IMR-90 (cell line): ENCODE results near the gene PXMP2. TPM values are rescaled to one million over a fixed set of nuclear protein-coding genes. Genes with fewer than 3 reads are reported as not detected.

Experiments used
- ATAC-seq: fragments of 200-7000 bp; cut with Tn5 transposase; 2 replicates; pipeline ENCODE4 v1.9.1; 2020; ENCODE audit warnings: low read depth, mild to moderate bottlenecking, moderate library complexity
- BruUV-seq: library from RNA; stranded (reverse); fragments of 400-500 nt; replicated peaks from 2 replicates; lab custom pipeline; 2021; lab: Mats Ljungman, UMichigan
- CTCF ChIA-PET: fragments of 300-600 bp; formaldehyde crosslinking; extraction: SDS; loops from one replicate; lab custom pipeline; 2021; ENCODE audit warnings: antibody characterized with exemption; lab: Yijun Ruan, JAX
- POLR2A ChIA-PET: fragments of 300-600 bp; sonication (Branson Sonifier 250); formaldehyde crosslinking; loops from one replicate; lab custom pipeline; 2022; ENCODE audit warnings: antibody characterized with exemption; ENCODE audit not compliant: unreplicated experiment; lab: Charles Lee
- DNase-seq: peaks from one replicate; pipeline ENCODE4 v3.0.0; 2013
- H2AFZ ChIP-seq: replicated peaks from 2 replicates; pipeline ENCODE3; 2013; ENCODE audit warnings: low read length, mild to moderate bottlenecking; ENCODE audit not compliant: poor library complexity
- H2AK5ac ChIP-seq: 2 replicates; pipeline ENCODE4 v1.6.1; 2013; ENCODE audit warnings: low read depth, low read length, inconsistent platforms
- H2AK9ac ChIP-seq: replicated peaks from 2 replicates; pipeline ENCODE3; 2013; ENCODE audit warnings: mild to moderate bottlenecking, low read depth, low read length, moderate library complexity; ENCODE audit not compliant: poor library complexity
- H2BK120ac ChIP-seq: 2 replicates; pipeline ENCODE4 v1.6.1; 2013; ENCODE audit warnings: low read depth, low read length, inconsistent platforms
- H2BK15ac ChIP-seq: 3 replicates; pipeline ENCODE4 v1.6.1; 2013; ENCODE audit warnings: low read depth, low read length, inconsistent platforms
- H2BK20ac ChIP-seq: 2 replicates; pipeline ENCODE4 v1.6.1; 2013; ENCODE audit warnings: low read depth, mild to moderate bottlenecking, inconsistent platforms, low read length, moderate library complexity
- H2BK5ac ChIP-seq: 2 replicates; pipeline ENCODE4 v1.6.1; 2013; ENCODE audit warnings: mild to moderate bottlenecking, low read depth, low read length, inconsistent platforms; ENCODE audit not compliant: poor library complexity, severe bottlenecking
- H3K14ac ChIP-seq: replicated peaks from 2 replicates; pipeline ENCODE4 v1.6.1; 2013; ENCODE audit warnings: low read depth, low read length, inconsistent platforms
- H3K18ac ChIP-seq: 2 replicates; pipeline ENCODE4 v1.6.1; 2013; ENCODE audit warnings: low read depth, low read length, control low read depth
- H3K23ac ChIP-seq: 2 replicates; pipeline ENCODE4 v1.6.1; 2013; ENCODE audit warnings: low read depth, low read length, inconsistent platforms
- H3K27ac ChIP-seq: 2 replicates; pipeline ENCODE4 v1.5.1; 2013; ENCODE audit warnings: mild to moderate bottlenecking, control low read depth, low read length; ENCODE audit not compliant: insufficient read depth
- H3K27me3 ChIP-seq: 2 replicates; pipeline ENCODE4 v1.6.1; 2013; ENCODE audit warnings: low read length; ENCODE audit not compliant: control insufficient read depth, insufficient read depth
- H3K36me3 ChIP-seq: 2 replicates; pipeline ENCODE4 v1.6.1; 2013; ENCODE audit warnings: low read length, mixed read lengths; ENCODE audit not compliant: control insufficient read depth, insufficient read depth
- H3K4ac ChIP-seq: 2 replicates; pipeline ENCODE4 v1.6.1; 2013; ENCODE audit warnings: low read depth, low read length, inconsistent platforms
- H3K4me1 ChIP-seq: 2 replicates; pipeline ENCODE4 v1.6.1; 2013; ENCODE audit warnings: low read length, mixed read lengths; ENCODE audit not compliant: control insufficient read depth, insufficient read depth
- H3K4me2 ChIP-seq: 2 replicates; pipeline ENCODE4 v1.6.1; 2013; ENCODE audit warnings: low read depth, mild to moderate bottlenecking, control low read depth, low read length, moderate library complexity
- H3K4me3 ChIP-seq: 2 replicates; pipeline ENCODE4 v1.5.1; 2013; ENCODE audit warnings: low read depth, mild to moderate bottlenecking, control low read depth, low read length, moderate library complexity; ENCODE audit not compliant: insufficient read depth
- H3K56ac ChIP-seq: 2 replicates; pipeline ENCODE4 v1.6.1; 2013; ENCODE audit warnings: low read length, inconsistent platforms; ENCODE audit not compliant: insufficient read depth; ENCODE audit errors: extremely low read depth
- H3K79me1 ChIP-seq, 2 experiments: 2 replicates each; pipeline ENCODE4 v1.6.1; 2013; ENCODE audit warnings: low read length in 2 of 2, inconsistent platforms in 1 of 2, low read depth in 1 of 2
- H3K9ac ChIP-seq: 2 replicates; pipeline ENCODE4 v1.6.1; 2013; ENCODE audit warnings: low read depth, low read length, control low read depth
- H3K9me1 ChIP-seq: 2 replicates; pipeline ENCODE4 v1.6.1; 2013; ENCODE audit warnings: low read length, inconsistent platforms; ENCODE audit not compliant: insufficient read depth
- H3K9me3 ChIP-seq: 2 replicates; pipeline ENCODE4 v1.6.1; 2013; ENCODE audit warnings: low read length; ENCODE audit not compliant: control insufficient read depth, insufficient read depth
- H4K20me1 ChIP-seq: 2 replicates; pipeline ENCODE4 v1.6.1; 2013; ENCODE audit warnings: low read length, inconsistent platforms; ENCODE audit not compliant: insufficient read depth
- H4K5ac ChIP-seq: 2 replicates; pipeline ENCODE4 v1.6.1; 2013; ENCODE audit warnings: mild to moderate bottlenecking, low read depth, low read length, control low read depth
- H4K8ac ChIP-seq, 2 experiments: 2 replicates each; pipeline ENCODE4 v1.6.1; 2013; ENCODE audit warnings: low read depth in 2 of 2, low read length in 2 of 2, control low read depth in 1 of 2, inconsistent platforms in 1 of 2
- H4K91ac ChIP-seq: 2 replicates; pipeline ENCODE4 v1.6.1; 2013; ENCODE audit warnings: low read depth, low read length, inconsistent platforms; ENCODE audit not compliant: insufficient read depth
- CEBPB ChIP-seq: IDR thresholded peaks from 2 replicates; pipeline ENCODE4 v1.6.1; 2012; ENCODE audit warnings: low read depth, low read length, improper control_type of control experiment
- CTCF ChIP-seq: conservative IDR thresholded peaks from 2 replicates; pipeline ENCODE4 v1.5.1; 2012; ENCODE audit warnings: mild to moderate bottlenecking, low read depth, low read length, improper control_type of control experiment
- NFE2L2 ChIP-seq: fragments of 150-350 bp; IDR thresholded peaks from 2 replicates; pipeline ENCODE4 v1.6.1; 2016; ENCODE audit warnings: low read depth, mild to moderate bottlenecking, low read length
- POLR2A ChIP-seq: IDR thresholded peaks from 2 replicates; pipeline ENCODE4 v1.6.1; 2012; ENCODE audit warnings: mild to moderate bottlenecking, low read depth, low read length
- RAD21 ChIP-seq: IDR thresholded peaks from 2 replicates; pipeline ENCODE4 v1.6.1; 2012; ENCODE audit warnings: low read length, improper control_type of control experiment
- WGBS, 2 experiments: methylation state at CpG; one replicate each; pipeline versions ENCODE4 v1.1.5 to v1.1.7; 2013; ENCODE audit warnings: missing lambda C conversion rate in 2 of 2; ENCODE audit not compliant: insufficient read length in 1 of 2; ENCODE audit errors: extremely low coverage in 2 of 2; 5-methylcytosine and 5-hydroxymethylcytosine counted together
- dilution Hi-C: fragments of 300-500 bp; cut with HindIII; formaldehyde crosslinking; loops from one replicate; pipeline ENCODE4 v1.14.3; 2018; ENCODE audit warnings: low sequenced_read_pairs; ENCODE audit not compliant: unreplicated experiment
- in situ Hi-C: fragments of 300-500 bp; cut with MboI; formaldehyde crosslinking; loops from 3 replicates; pipeline ENCODE4 v1.14.3; 2019; ENCODE audit warnings: low sequenced_read_pairs, inconsistent platforms, mixed read lengths
- intact Hi-C: fragments of 100-400 bp; cut with micrococcal nuclease; formaldehyde crosslinking; loops from 2 replicates; pipeline ENCODE4 v1.10.0; 2022
- polyA plus RNA-seq, 3 experiments: library from polyadenylated mRNA; depleted of rRNA; stranded (reverse); fragments of >200 nt; gene quantifications; 2 replicates each; pipeline ENCODE4 v1.2.3, GENCODE V29; 2012; ENCODE audit warnings: low replicate concordance in 1 of 3
- total RNA-seq: library from RNA; depleted of rRNA; stranded (reverse); fragments of >200 nt; gene quantifications from 2 replicates; pipeline ENCODE4 v1.2.3, GENCODE V29; 2012

Gene PXMP2
- total and polyA plus RNA-seq, 2 of the 4 experiments (the other 2 are of a cell fraction): 10.9 to 20.1 TPM

- no TSS peak for BruUV-seq
- in situ Hi-C loops: no loop called here
Measured at GRCh38 chr12:132747395-132747794, 60.0 kb downstream of the PXMP2 start.

More at GRCh38 chr12:132747395-132747794, 60.0 kb downstream of the PXMP2 start:
- no peak overlapping the region for H3K4ac ChIP-seq
- H4K91ac ChIP-seq: no peak overlapping the region
- ChIA-PET CTCF (no interaction called here), POLR2A (no interaction called here)
- peaks cover 5% of the 10 kb centered on the region; the same call in 1 of the 2 replicates for H3K4me1 ChIP-seq
- intact Hi-C loops (no loop called here), dilution Hi-C loops (no loop called here)
- H3K18ac ChIP-seq: no peak overlapping the region
- no peak overlapping the region for H2BK20ac ChIP-seq
- H4K5ac ChIP-seq: no peak overlapping the region
- H3K79me1 ChIP-seq: peaks cover 40 to 80% of the 10 kb centered on the region in 2 experiments
- H2AK9ac ChIP-seq: no peak overlapping the region
- no peak overlapping the region for H2BK15ac ChIP-seq
- H3K4me3 ChIP-seq: no peak overlapping the region
- WGBS, 2 experiments: 100% methylated on average over 1 of the region's 11 CpGs; no CpG with 5 or more reads in 1 of the 2 experiments
- no peak overlapping the region for H2AFZ ChIP-seq
- H3K14ac ChIP-seq: no peak overlapping the region
- no peak overlapping the region for H2BK5ac ChIP-seq
- no peak overlapping the region for H2BK120ac ChIP-seq
- H3K9me1 ChIP-seq: peaks cover 4% of the 10 kb centered on the region
- TF ChIP-seq NFE2L2 (no peak), RAD21 (no peak), POLR2A (no peak), CEBPB (no peak), CTCF (no peak)
- H3K36me3 ChIP-seq: peaks cover 69% of the 10 kb centered on the region
- no peak overlapping the region for H4K8ac ChIP-seq
- no peaks in the 10 kb centered on the region for H3K9me3 ChIP-seq
- H3K56ac ChIP-seq: no peak overlapping the region
- ATAC-seq (no peak), DNase-seq (no peak)
- peaks cover 83% of the 10 kb centered on the region for H4K20me1 ChIP-seq
- H3K27ac ChIP-seq: no peak overlapping the region
- no peaks in the 10 kb centered on the region for H3K27me3 ChIP-seq
- no peak overlapping the region for H3K9ac ChIP-seq
- H2AK5ac ChIP-seq: no peak overlapping the region
- no peak overlapping the region for H3K4me2 ChIP-seq
- no peak overlapping the region for H3K23ac ChIP-seq
